A549 (cell line): Measurements from ENCODE around the gene OR2W1. TPM values are rescaled to one million over a fixed set of nuclear protein-coding genes. Genes with fewer than 3 reads are reported as not detected.

ENCODE experiments used
- ATAC-seq, 2 experiments: fragments of 200-7000 bp in 1 of 2; fragments of >200 bp in 1 of 2; cut with Nextera tagmentation in 1 of 2; cut with Tn5 transposase in 1 of 2; 3 replicates each; pipeline versions ENCODE4 v1.8.0 to v1.9.1; 2018 to 2020; ENCODE audit warnings: mild to moderate bottlenecking in 1 of 2, moderate library complexity in 1 of 2
- CTCF ChIA-PET: fragments of 300-600 bp; sonication (Branson Sonifier 250); formaldehyde crosslinking; extraction: SDS; loops from one replicate; lab custom pipeline; 2021; ENCODE audit warnings: antibody characterized with exemption, inconsistent platforms; lab: Yijun Ruan, JAX
- POLR2A ChIA-PET: fragments of 350-600 bp; formaldehyde crosslinking; extraction: SDS; loops from one replicate; lab custom pipeline; 2021; ENCODE audit warnings: antibody characterized with exemption, inconsistent platforms; lab: Yijun Ruan, JAX
- DNase-seq, 2 experiments: peaks; one replicate each; pipeline versions ENCODE4 v3.0.0 to v3.0.0-alpha.2; 2011 to 2016; ENCODE audit warnings: low read depth in 1 of 2, low spot score in 1 of 2
- FAIRE-seq: peaks from 2 replicates; lab custom pipeline; 2011; peaks lifted over from hg19 to GRCh38; lab: Jason Lieb, UNC
- H3K27ac ChIP-seq, 2 experiments: fragments of >200 bp; sonication (Bioruptor Twin); formaldehyde crosslinking; 3 replicates each; pipeline ENCODE4 v1.5.1; 2016 to 2017
- H3K4me1 ChIP-seq: fragments of >200 bp; sonication (Bioruptor Twin); formaldehyde crosslinking; 3 replicates; pipeline ENCODE4 v1.6.1; 2016
- H3K4me2 ChIP-seq: fragments of >200 bp; sonication (Bioruptor Twin); formaldehyde crosslinking; 3 replicates; pipeline ENCODE4 v1.6.1; 2016
- H3K4me3 ChIP-seq: fragments of >200 bp; sonication (Bioruptor Twin); formaldehyde crosslinking; 3 replicates; pipeline ENCODE4 v1.5.1; 2016
- H3K9me3 ChIP-seq: fragments of >200 bp; sonication (Bioruptor Twin); formaldehyde crosslinking; 3 replicates; pipeline ENCODE4 v1.6.1; 2016
- CBX2 ChIP-seq: fragments of 200-600 bp; sonication (generic); IDR thresholded peaks from 2 replicates; pipeline ENCODE4 v1.6.1; 2016; ENCODE audit warnings: low read depth, mild to moderate bottlenecking, borderline replicate concordance
- CHD2 ChIP-seq: fragments of 150-350 bp; IDR thresholded peaks from 2 replicates; pipeline ENCODE4 v1.6.1; 2014; ENCODE audit warnings: low read length; ENCODE audit not compliant: partially characterized antibody
- CHD4 ChIP-seq: fragments of 200-600 bp; sonication (generic); IDR thresholded peaks from 2 replicates; pipeline ENCODE4 v1.6.1; 2016; ENCODE audit warnings: antibody characterized with exemption, mild to moderate bottlenecking, borderline replicate concordance
- EHF ChIP-seq: fragments of 250-450 bp; sonication (Bioruptor Pico); IDR thresholded peaks from 2 replicates; pipeline ENCODE4 v1.5.0; 2020; ENCODE audit warnings: mild to moderate bottlenecking
- ELK1 ChIP-seq: fragments of 150-350 bp; IDR thresholded peaks from 2 replicates; pipeline ENCODE4 v1.6.1; 2014; ENCODE audit warnings: low read depth, mild to moderate bottlenecking, low read length
- EP300 ChIP-seq, 2 experiments: fragments of >200 bp; sonication (Bioruptor Twin); formaldehyde crosslinking; IDR thresholded peaks; 2 replicates in 1 of 2; 3 replicates in 1 of 2; pipeline ENCODE4 v1.6.1; 2016 to 2017
- HEYL ChIP-seq: fragments of 250-450 bp; sonication (Bioruptor Pico); IDR thresholded peaks from 2 replicates; pipeline ENCODE4 v1.8.0; 2021; ENCODE audit warnings: mild to moderate bottlenecking, moderate library complexity
- HMGXB4 ChIP-seq: fragments of 250-450 bp; sonication (Bioruptor Pico); IDR thresholded peaks from 2 replicates; pipeline ENCODE4 v1.5.0; 2021; ENCODE audit warnings: mild to moderate bottlenecking, moderate library complexity, borderline replicate concordance
- HOXA7 ChIP-seq: fragments of 250-450 bp; sonication (Bioruptor Pico); IDR thresholded peaks from 2 replicates; pipeline ENCODE4 v1.5.0; 2020; ENCODE audit warnings: mild to moderate bottlenecking, moderate library complexity
- MAZ ChIP-seq: fragments of 150-350 bp; IDR thresholded peaks from 2 replicates; pipeline ENCODE4 v1.6.1; 2014; ENCODE audit warnings: antibody characterized with exemption, low read depth, low read length, borderline replicate concordance
- NFE2L2 ChIP-seq: fragments of 150-350 bp; conservative IDR thresholded peaks from 2 replicates; pipeline ENCODE4 v1.6.1; 2014; ENCODE audit warnings: low read length
- PBX3 ChIP-seq: IDR thresholded peaks from 2 replicates; pipeline ENCODE4 v1.6.1; 2012
- PHF8 ChIP-seq: fragments of 200-600 bp; sonication (generic); IDR thresholded peaks from 2 replicates; pipeline ENCODE4 v1.6.1; 2016; ENCODE audit warnings: low read depth, mild to moderate bottlenecking, antibody characterized with exemption, moderate library complexity, borderline replicate concordance
- RARB ChIP-seq: fragments of 250-450 bp; sonication (Bioruptor Pico); IDR thresholded peaks from 2 replicates; pipeline ENCODE4 v1.8.0; 2021; ENCODE audit warnings: mild to moderate bottlenecking, moderate library complexity
- REST ChIP-seq: fragments of 200-600 bp; sonication (generic); IDR thresholded peaks from 2 replicates; pipeline ENCODE4 v1.6.1; 2016; ENCODE audit warnings: antibody characterized with exemption, mild to moderate bottlenecking, moderate library complexity
- SREBF2 ChIP-seq: fragments of 450-650 bp; IDR thresholded peaks from 2 replicates; pipeline ENCODE4 v1.6.1; 2014; ENCODE audit warnings: mild to moderate bottlenecking, moderate library complexity
- TP53 ChIP-seq: fragments of 250-450 bp; sonication (Bioruptor Pico); IDR thresholded peaks from 2 replicates; pipeline ENCODE4 v1.5.0; 2021; ENCODE audit warnings: mild to moderate bottlenecking, moderate library complexity
- USF2 ChIP-seq: fragments of 450-650 bp; IDR thresholded peaks from 2 replicates; pipeline ENCODE4 v1.6.1; 2014; ENCODE audit warnings: antibody characterized with exemption
- ZC3H11A ChIP-seq: fragments of 450-650 bp; IDR thresholded peaks from 2 replicates; pipeline ENCODE4 v1.6.1; 2014; ENCODE audit warnings: antibody characterized with exemption, mild to moderate bottlenecking
- ZNF302 ChIP-seq: fragments of 250-450 bp; sonication (Bioruptor Pico); IDR thresholded peaks from 2 replicates; pipeline ENCODE4 v1.9.0; 2021; ENCODE audit warnings: inconsistent platforms, mild to moderate bottlenecking, moderate library complexity
- ZSCAN20 ChIP-seq: fragments of 250-450 bp; sonication (Bioruptor Pico); IDR thresholded peaks from 2 replicates; pipeline ENCODE4 v1.8.0; 2022; ENCODE audit warnings: mild to moderate bottlenecking, moderate library complexity
- WGBS: methylation state at CpG from one replicate; pipeline ENCODE4 v1.1.6; 2017; ENCODE audit errors: missing lambda C conversion rate; 5-methylcytosine and 5-hydroxymethylcytosine counted together
- polyA plus RNA-seq, 4 experiments: library from polyadenylated mRNA; depleted of rRNA in 3 of 4; stranded (reverse); fragments of >200 nt; fragmentation: RNase III in 1 of 4; extraction: RNeasy Plus Mini Kit Qiagen cat#74134 plus additional on column Dnase treatment in 1 of 4; gene quantifications; 2 replicates in 3 of 4; 3 replicates in 1 of 4; pipeline ENCODE4 v1.2.3, GENCODE V29; 2011 to 2017

OR2W1 gene
- polyA plus RNA-seq, 2 of the 4 experiments (the other 2 are of a cell fraction) = not detected

GRCh38 chr6:29028821-29029220, 16.2 kb downstream of the OR2W1 start:
- ATAC-seq (no peak), FAIRE-seq (no peak), DNase-seq (no peak)
- WGBS = 70% methylated on average over 13 of the region's 13 CpGs
- Histone ChIP-seq H3K4me3 (no peak overlapping the region), H3K9me3 (no peaks in the 10 kb centered on the region), H3K4me2 (no peak overlapping the region), H3K4me1 (no peaks in the 10 kb centered on the region), H3K27ac (no peak overlapping the region)
- ChIA-PET POLR2A (no interaction called here), CTCF (interaction anchor here (1.3 kb wide), 1 partner anchor 12 kb away, joined by 4 read pairs; no protein-coding TSS in a partner anchor)
- no peak for TF ChIP-seq TP53 (CRISPR knock-in tag)
- TF ChIP-seq CBX2 = no peak
- TF ChIP-seq PHF8 = no peak
- TF ChIP-seq CHD4 = no peak
- TF ChIP-seq ZC3H11A = no peak
- TF ChIP-seq MAZ = no peak
- no peak for TF ChIP-seq PBX3
- TF ChIP-seq CHD2 = no peak
- no peak for TF ChIP-seq HOXA7 (CRISPR knock-in tag)
- TF ChIP-seq NFE2L2 = no peak
- TF ChIP-seq REST = no peak
- TF ChIP-seq EHF (CRISPR knock-in tag) = no peak
- no peak for TF ChIP-seq ELK1

GRCh38 chr6:29025927-29026585, 18.9 kb downstream of the OR2W1 start:
- H3K4me1 ChIP-seq = no peaks in the 10 kb centered on the region
- FAIRE-seq = no peak
- no peak overlapping the region for H3K4me3 ChIP-seq
- ChIA-PET CTCF (no interaction called here), POLR2A (no interaction called here)
- no peak overlapping the region for H3K4me2 ChIP-seq
- no peak for ATAC-seq
- 0% methylated on average over 2 of the region's 2 CpGs for WGBS
- H3K27ac ChIP-seq = no peak overlapping the region
- H3K9me3 ChIP-seq = no peaks in the 10 kb centered on the region
- DNase-seq = no peak
- TF ChIP-seq ELK1 (no peak), USF2 (no peak), REST (no peak), RARB (CRISPR knock-in tag) (no peak), CHD4 (no peak), EP300 (IDR thresholded peaks at IDR 0.05) (no peak), SREBF2 (no peak), ZSCAN20 (CRISPR knock-in tag) (no peak), ZNF302 (CRISPR knock-in tag) (no peak), HMGXB4 (no peak), CHD2 (no peak), HEYL (CRISPR knock-in tag) (no peak)
